ENCODE results near the gene TUFT1. TPM values are rescaled to one million over a fixed set of nuclear protein-coding genes. Genes with fewer than 3 reads are reported as not detected.

TUFT1 gene
- total and polyA plus RNA-seq, 2 donors from 2014 or later: 8.9 to 12.9 TPM

DNA sequence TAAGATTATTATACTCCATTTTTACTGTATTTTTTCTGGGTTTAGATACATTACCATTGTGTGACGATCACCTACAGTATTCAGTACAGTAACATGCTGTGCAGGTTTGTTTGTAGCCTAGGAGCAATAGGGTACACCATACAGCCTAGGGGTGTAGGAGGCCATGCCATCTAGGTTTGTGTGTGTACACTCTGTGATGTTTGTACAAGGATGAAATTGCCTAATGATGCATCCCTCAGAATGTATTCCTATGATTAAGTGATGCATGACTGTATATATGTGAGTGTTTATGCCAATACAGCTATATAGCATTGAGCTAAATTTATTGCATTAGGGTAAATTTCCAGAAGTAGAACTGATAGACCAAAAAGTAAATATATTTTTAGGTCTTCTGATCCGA, 23.3 kb downstream of the TUFT1 start:
- Histone ChIP-seq H3K27ac (ENCODE audit: low read depth in 2 of 2, low read length in 2 of 2) (no peak overlapping the region), H3K36me3 (ENCODE audit: control insufficient read depth in 2 of 3, insufficient read depth in 3 of 3, low read length in 3 of 3) (peaks cover 0 to 29% (median 3%) of the 10 kb centered on the region in 3 donors), H3K9ac (ENCODE audit: low read length in 3 of 3) (no peak overlapping the region), H3K4me3 (ENCODE audit: low read length in 3 of 3) (no peak overlapping the region), H3K4me1 (ENCODE audit: control insufficient read depth in 2 of 3, insufficient read depth in 2 of 3, low read depth in 1 of 3, low read length in 3 of 3) (no peaks in the 10 kb centered on the region), H3K9me3 (ENCODE audit: control insufficient read depth in 2 of 3, insufficient read depth in 1 of 3, low read length in 3 of 3) (no peaks in the 10 kb centered on the region), H3K27me3 (ENCODE audit: control insufficient read depth, insufficient read depth, low read length) (no peaks in the 10 kb centered on the region)
- TF ChIP-seq, protein P1, sequence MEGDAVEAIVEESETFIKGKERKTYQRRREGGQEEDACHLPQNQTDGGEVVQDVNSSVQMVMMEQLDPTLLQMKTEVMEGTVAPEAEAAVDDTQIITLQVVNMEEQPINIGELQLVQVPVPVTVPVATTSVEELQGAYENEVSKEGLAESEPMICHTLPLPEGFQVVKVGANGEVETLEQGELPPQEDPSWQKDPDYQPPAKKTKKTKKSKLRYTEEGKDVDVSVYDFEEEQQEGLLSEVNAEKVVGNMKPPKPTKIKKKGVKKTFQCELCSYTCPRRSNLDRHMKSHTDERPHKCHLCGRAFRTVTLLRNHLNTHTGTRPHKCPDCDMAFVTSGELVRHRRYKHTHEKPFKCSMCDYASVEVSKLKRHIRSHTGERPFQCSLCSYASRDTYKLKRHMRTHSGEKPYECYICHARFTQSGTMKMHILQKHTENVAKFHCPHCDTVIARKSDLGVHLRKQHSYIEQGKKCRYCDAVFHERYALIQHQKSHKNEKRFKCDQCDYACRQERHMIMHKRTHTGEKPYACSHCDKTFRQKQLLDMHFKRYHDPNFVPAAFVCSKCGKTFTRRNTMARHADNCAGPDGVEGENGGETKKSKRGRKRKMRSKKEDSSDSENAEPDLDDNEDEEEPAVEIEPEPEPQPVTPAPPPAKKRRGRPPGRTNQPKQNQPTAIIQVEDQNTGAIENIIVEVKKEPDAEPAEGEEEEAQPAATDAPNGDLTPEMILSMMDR (IDR thresholded peaks at IDR 0.05; ENCODE audit: borderline replicate concordance, extremely low read depth, insufficient read depth): no peak
- intact Hi-C loops (cut with DNase I): no loop called here
- no peak for FAIRE-seq
- DNase-seq: no peak

DNA sequence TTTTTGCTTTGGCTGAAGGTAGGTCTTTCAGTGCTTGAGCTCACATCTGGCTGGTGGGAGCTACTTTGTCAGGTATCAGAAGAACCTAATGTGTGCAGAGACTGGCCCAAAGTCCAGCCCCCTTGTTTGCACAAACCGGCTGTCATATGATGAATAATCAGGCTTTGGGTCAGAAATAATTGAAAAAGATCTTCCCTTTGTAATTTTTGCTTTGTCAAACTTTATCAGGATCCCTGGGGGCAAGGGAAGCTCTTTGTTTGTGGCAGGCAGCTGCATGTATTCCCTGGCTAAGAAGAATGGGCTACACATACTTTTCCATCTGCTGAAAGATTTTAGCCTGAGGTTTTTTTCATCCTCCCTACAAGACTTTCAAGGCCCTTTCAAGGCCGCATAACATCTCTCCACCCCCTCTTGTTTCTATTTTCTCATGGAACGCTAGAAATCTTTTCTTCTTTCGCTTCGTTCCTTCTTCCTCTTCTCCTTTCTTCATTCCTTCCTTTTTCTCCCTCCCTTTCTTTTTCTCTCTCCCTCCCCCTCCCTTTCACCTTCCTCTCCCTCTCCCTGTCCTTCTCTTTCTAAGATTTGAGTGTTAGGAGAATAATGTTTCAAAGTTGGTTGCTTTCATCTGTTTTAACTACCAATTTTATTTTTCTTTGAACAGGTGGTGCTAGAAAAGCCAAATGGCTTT, 25.5 kb downstream of the TUFT1 start:
- H3K4me3 ChIP-seq (ENCODE audit: low read length in 3 of 3): no peak overlapping the region
- FAIRE-seq (no peak), DNase-seq (no peak)
- TF ChIP-seq, protein P1 (IDR thresholded peaks at IDR 0.05; ENCODE audit: borderline replicate concordance, extremely low read depth, insufficient read depth): no peak
- no peaks in the 10 kb centered on the region for H3K4me1 ChIP-seq (ENCODE audit: control insufficient read depth in 2 of 3, insufficient read depth in 2 of 3, low read depth in 1 of 3, low read length in 3 of 3)
- intact Hi-C loops (cut with DNase I): no loop called here
- no peak overlapping the region for H3K27ac ChIP-seq (ENCODE audit: low read depth in 2 of 2, low read length in 2 of 2)
- no peak overlapping the region for H3K9ac ChIP-seq (ENCODE audit: low read length in 3 of 3)
- H3K9me3 ChIP-seq (ENCODE audit: control insufficient read depth in 2 of 3, insufficient read depth in 1 of 3, low read length in 3 of 3): no peaks in the 10 kb centered on the region
- H3K27me3 ChIP-seq (ENCODE audit: control insufficient read depth, insufficient read depth, low read length): no peaks in the 10 kb centered on the region
- H3K36me3 ChIP-seq (ENCODE audit: control insufficient read depth in 2 of 3, insufficient read depth in 3 of 3, low read length in 3 of 3): peaks cover 0 to 36% (median 10%) of the 10 kb centered on the region in 3 donors

DNA sequence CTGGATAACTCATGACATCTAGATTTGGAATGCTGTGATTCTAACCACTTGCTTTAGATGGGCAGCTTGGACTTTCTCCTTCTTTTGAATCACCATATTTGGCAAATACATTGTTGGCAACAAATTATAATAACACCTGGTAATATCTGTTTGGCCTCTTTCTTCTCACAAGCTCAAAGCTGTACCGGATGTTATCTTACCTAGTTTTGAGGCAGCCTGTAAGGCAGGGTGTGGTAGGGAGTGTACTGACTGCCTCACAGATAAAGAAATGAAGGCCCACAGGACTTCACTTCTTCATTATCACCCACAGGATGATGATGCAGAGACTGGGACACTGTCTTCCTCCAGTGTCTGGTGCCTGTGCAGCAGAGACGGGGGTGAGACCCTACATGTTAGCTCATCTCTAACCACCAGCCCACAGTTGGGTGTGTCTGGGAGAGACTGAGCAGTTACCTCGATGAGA, 28.5 kb downstream of the TUFT1 start:
- Histone ChIP-seq H3K27me3 (ENCODE audit: control insufficient read depth, insufficient read depth, low read length) (no peaks in the 10 kb centered on the region), H3K36me3 (ENCODE audit: control insufficient read depth in 2 of 3, insufficient read depth in 3 of 3, low read length in 3 of 3) (peaks cover 0 to 35% (median 10%) of the 10 kb centered on the region in 3 donors), H3K4me3 (ENCODE audit: low read length in 3 of 3) (no peak overlapping the region), H3K27ac (ENCODE audit: low read depth in 2 of 2, low read length in 2 of 2) (no peak overlapping the region), H3K9ac (ENCODE audit: low read length in 3 of 3) (no peak overlapping the region), H3K4me1 (ENCODE audit: control insufficient read depth in 2 of 3, insufficient read depth in 2 of 3, low read depth in 1 of 3, low read length in 3 of 3) (no peaks in the 10 kb centered on the region), H3K9me3 (ENCODE audit: control insufficient read depth in 2 of 3, insufficient read depth in 1 of 3, low read length in 3 of 3) (no peaks in the 10 kb centered on the region)
- TF ChIP-seq, protein P1 (IDR thresholded peaks at IDR 0.05; ENCODE audit: borderline replicate concordance, extremely low read depth, insufficient read depth): no peak
- intact Hi-C loops (cut with DNase I): no loop called here
- FAIRE-seq (no peak), DNase-seq (no peak)
